Fibroblast of skin of right biceps (primary cell): ENCODE results near the gene IZUMO1.

ENCODE experiments used
- DNase-seq: peaks from one replicate; pipeline ENCODE4 v3.0.0-alpha.2; 2013

The IZUMO1 gene

GRCh38 chr19:48757089-48757675 is 10.5 kb upstream of the IZUMO1 start:
- no peak for DNase-seq

GRCh38 chr19:48756686-48757085 is 10.0 kb upstream of the IZUMO1 start:
- no peak for DNase-seq

GRCh38 chr19:48756212-48756611 is 9.5 kb upstream of the IZUMO1 start:
- DNase-seq = no peak

- no peak for DNase-seq
Measured at GRCh38 chr19:48755787-48756186, 9.1 kb upstream of the IZUMO1 start.

GRCh38 chr19:48755084-48755641 is 8.5 kb upstream of the IZUMO1 start, which contains the start of gene FGF21:
Gene FGF21, plus strand, starts transcription at chr19:48755524. Its CDS starts 713 bp downstream, at chr19:48756237.
- peak; percentile 35 for DNase-seq

- no peak for DNase-seq
Measured at GRCh38 chr19:48752496-48753365, 6.0 kb upstream of the IZUMO1 start, which contains the start of gene FUT1. Gene FUT1, minus strand, starts transcription at chr19:48752641. Its CDS starts 1,360 bp downstream, at chr19:48751281.

GRCh38 chr19:48751845-48752495 is 5.3 kb upstream of the IZUMO1 start:
- no peak for DNase-seq

GRCh38 chr19:48750771-48751504 is 4.2 kb upstream of the IZUMO1 start:
- DNase-seq = no peak

GRCh38 chr19:48750351-48750750 is 3.6 kb upstream of the IZUMO1 start:
- no peak for DNase-seq

GRCh38 chr19:48749571-48750198 is 3.0 kb upstream of the IZUMO1 start:
- DNase-seq = no peak

- DNase-seq = no peak
Measured at GRCh38 chr19:48746110-48746509, 599 bp downstream of the IZUMO1 start.

GRCh38 chr19:48745208-48745995 is 1.3 kb downstream of the IZUMO1 start:
- DNase-seq = peak; percentile 61

- DNase-seq = no peak
Measured at GRCh38 chr19:48742096-48742495, 4.6 kb downstream of the IZUMO1 start.

- no peak for DNase-seq
Measured at GRCh38 chr19:48741129-48741999, 5.3 kb downstream of the IZUMO1 start.

GRCh38 chr19:48740164-48740972 is 6.3 kb downstream of the IZUMO1 start, which contains the start of gene RASIP1:
Gene RASIP1, minus strand, starts transcription at chr19:48740610. Its CDS starts 328 bp downstream, at chr19:48740282.
- no peak for DNase-seq

- DNase-seq = no peak
Measured at GRCh38 chr19:48739404-48740163, 7.1 kb downstream of the IZUMO1 start.

- peak; percentile 80 for DNase-seq
Measured at GRCh38 chr19:48738557-48739403, 7.9 kb downstream of the IZUMO1 start.
